Stimulated activated CD4-positive, alpha-beta T cell treated with anti-CD3 and anti-CD28 coated beads, TNF-alpha, amount 100 ng/mL, for 1 hour (primary cell): ENCODE measurements around the gene TMEM114.

ENCODE experiments used
- DNase-seq, 3 donors: peaks; one replicate each; pipeline ENCODE4 v3.0.0-alpha.2; 2020; ENCODE audit warnings: low read depth in 3 of 3, low spot score in 1 of 3

The TMEM114 gene

DNA sequence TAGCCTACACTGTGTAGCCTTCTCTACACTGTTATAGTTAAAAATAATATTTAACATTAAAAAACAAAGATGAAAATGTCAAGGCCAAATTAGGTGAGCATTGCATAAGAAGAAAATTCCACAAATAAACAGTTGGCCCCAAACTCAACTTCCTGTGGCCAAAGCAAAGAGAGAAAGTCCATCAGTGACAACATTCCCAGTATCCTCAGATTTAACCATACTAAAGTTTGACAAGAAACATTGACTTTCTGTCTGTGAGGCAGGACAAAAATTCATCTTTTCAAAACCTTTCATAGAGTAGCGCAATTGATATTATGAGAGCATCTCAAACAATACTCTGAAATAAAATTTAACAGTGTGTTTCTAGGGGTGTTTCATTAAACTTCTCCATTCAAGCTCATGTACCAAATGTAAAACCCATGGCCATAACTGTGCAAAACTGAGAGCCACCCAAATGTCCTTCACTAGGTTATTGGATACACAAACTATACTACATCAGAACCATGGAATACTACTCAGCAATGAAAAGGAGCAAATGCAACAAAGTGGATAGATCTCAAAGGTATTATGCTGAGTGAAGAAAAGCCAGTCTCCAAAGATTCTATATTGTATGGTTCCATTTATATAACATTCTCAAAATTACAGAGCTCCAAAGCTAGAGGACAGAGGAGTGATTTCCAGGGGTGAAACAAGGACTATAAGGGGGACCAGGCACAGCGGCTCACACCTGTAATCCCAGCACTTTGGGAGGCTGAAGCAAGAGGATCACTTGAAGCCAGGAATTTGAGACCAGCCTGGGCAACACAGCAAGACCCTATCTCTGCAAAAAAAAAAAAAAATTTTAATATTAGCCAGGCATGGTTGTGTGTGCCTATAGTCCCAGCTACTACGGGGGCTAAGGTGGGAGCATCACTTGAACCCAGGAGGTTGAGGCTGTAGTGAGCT, 38.7 kb downstream of the TMEM114 start:
- DNase-seq, result no peak

DNA sequence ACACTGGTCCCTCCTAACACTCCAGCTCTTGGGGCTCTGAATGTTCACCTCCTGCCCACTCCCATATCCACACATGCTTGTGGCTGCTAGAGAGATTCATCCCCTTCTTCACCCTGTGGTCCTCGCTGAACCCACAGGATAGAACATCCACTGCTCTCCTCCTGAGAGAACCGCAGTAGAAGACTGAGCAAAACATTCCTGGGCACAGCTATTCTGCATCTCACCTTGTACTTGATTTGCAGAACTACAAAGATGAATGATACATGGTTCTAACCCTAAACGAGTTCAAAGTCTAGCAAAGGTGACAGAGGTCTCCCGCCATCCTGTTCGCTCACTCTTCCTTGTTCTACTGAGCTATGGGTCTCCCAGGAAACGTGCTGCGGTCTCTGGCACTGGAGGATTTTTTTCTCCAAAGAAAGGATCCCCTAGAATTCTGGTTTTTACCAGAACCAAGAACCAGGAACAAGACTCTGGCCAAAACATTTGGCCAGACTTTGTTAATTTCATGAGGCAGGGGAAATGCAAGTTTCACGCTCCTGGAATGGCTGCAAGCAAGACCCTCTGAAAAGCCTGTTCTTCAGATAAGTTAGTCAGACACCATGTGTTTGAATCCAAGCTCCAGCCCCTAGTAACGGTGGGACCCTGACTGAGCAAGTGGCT, 39.5 kb downstream of the TMEM114 start:
- DNase-seq, result no peak

DNA sequence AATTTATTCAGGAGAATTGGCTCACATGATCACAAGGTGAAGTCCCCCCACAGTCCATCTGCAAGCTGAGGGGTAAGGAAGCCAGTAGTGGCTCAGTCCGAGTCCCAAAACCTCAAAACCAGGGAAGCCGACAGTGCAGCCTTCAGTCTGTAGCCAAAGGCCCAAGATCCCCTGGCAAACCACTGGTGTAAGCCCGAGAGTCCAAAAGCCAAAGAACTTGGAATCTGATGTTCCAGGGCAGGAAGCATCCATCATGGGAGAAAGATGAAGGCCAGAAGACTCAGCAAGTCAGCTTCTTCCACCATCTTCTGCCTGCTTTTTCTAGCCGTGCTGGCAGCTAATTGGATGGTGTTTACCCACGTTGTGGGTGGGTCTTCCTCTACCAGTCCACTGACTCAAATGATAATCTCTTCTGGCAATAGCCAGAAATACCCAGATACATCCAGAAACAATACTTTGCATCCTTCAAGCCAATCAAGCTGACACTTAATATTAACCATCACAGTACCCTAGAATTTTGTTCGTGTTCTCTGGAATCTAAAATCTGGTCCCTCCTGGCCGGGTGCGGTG, 40.4 kb downstream of the TMEM114 start:
- no peak for DNase-seq

DNA sequence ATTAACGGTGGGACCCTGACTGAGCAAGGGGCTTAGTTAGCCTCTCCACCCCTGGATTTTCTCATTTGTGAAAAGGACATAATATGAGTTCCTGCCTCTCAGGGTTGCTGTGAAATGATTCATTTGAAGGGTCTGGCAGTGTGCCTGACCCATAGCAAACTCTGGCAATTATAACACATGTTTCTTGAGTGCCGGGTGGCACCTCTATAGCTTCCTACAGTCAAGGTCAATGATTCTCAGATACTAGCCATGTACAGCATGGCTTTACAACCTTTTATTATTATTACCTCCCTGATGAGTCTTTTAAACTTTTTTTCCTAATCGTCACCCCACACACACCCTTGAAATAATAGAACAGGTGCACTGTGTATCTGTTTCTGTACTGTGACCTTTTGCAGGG, 42.1 kb downstream of the TMEM114 start:
- no peak for DNase-seq

GRCh38 chr16:8547762-8548161, 42.5 kb downstream of the TMEM114 start:
- DNase-seq, result no peak

DNA sequence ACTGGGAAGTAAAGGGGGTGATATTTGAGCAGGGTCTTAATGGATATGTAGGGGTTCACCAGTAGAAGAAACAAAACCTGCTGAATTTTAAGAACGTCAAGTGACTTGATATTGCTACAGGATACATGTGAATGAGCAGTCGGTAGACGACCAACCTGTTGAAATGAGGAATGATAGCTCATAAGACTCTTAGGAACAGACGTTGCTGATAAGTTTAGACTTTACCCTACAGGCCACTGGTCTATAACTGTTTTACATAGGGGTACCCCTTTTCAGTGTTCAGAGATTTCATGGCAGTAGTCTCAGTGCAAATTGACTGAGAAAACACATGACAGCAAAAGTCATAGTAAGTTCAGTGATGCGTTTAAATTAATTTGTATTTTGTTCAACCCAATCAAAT, 45.9 kb downstream of the TMEM114 start:
- no peak for DNase-seq

GRCh38 chr16:8543258-8543657, 47.1 kb downstream of the TMEM114 start:
- DNase-seq, result no peak

- DNase-seq, result no peak
Observed at GRCh38 chr16:8542393-8542792, 47.9 kb downstream of the TMEM114 start.

DNA sequence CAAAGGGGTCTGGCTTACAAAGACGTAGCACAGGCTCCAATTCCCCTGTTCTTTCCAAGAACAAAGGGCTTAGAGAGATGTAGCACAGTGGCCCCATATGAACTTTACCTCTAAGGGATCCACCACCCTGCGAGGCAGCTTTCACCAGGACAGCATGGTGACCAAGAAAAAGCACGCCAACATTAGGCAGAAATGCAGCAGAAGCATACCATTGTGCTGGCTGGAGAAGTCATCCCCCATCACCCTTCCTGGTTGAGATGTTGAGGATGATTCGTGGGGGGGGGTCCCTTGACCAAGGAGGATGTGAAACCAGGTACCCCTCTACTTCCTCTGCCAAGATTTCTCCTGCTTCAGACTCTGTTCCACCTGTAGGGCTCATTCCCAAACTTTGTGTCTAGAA, 48.4 kb downstream of the TMEM114 start:
- DNase-seq, result no peak

- DNase-seq, result no peak
Observed at GRCh38 chr16:8537691-8538342, 52.5 kb downstream of the TMEM114 start.

DNA sequence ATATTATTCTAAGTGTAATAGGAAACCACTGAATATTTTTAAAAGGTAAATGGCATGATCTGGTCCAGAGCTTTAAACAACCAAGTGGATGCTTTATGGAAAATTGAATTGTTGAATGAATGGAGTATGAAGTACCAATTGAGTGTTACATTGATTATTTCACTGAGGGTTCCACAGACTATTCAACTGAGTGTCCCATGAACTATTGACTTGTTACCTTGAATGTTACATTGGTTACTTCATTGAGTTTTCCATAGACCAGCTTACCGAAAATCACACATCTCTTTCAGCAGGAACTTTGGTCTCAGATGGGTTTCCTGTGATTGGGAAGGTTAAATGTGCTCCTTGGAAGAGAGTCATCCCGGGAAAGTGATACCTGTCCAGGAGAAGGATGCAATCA, 56.8 kb downstream of the TMEM114 start:
- DNase-seq, result no peak

GRCh38 chr16:8530752-8531384, 59.4 kb downstream of the TMEM114 start:
- DNase-seq, result no peak

DNA sequence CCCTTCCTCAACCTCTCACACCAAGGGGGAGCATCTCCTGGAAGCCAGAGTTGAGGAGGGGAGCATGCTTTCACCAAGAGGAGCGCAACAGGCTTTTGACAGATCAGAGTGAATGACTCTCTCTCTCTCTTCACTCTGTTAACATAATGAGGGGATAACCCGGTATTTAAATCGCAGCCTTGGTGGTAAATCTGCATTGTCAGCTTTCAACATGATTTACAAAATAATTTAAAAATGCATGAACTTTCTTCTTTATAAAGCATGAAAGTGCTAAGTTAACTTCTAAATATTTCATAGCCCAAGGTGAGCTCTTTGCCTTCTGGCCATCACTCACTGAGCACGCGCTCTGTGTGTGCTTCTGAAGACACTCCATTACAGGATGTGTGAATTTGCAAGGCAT, 61.8 kb downstream of the TMEM114 start:
- DNase-seq, result no peak

DNA sequence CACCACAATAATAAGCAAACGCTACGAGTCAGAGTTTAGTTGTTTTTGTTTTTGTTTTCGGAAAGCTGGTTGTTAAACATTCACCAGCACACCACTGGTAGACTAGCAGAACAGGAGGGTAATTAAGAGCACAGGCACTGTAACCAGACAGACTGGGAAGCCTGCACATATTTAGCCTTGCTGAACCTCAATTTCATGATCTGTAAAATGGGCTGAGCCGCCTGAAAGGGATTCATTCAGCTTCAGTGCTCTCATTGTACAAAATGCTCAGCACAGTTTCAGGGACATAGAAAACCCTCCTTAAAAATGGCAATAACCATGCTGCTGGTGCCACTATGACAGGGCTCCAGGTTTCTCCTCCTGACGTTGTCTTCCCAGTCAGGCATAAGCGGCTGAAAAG, 66.4 kb downstream of the TMEM114 start:
- no peak for DNase-seq

DNA sequence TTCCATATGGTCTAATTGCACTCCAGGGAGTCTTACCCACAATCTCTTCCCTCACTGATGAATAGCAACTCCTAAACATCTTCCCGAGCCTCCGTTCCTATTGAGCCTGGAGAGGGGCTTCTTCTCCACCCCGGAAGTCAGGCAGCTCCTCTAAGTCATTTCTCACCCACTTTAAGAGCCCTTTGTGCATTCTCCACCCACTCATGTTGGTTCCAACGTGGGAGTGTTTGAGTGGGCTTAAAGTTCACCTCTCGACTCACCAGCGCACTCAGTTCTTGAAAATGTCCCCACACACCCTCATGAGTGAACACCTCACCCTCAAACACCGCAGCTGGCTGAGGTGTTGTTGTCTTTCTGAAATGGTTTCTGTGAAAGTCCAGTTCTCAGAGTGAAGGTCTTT, 67.6 kb downstream of the TMEM114 start:
- DNase-seq, result no peak

DNA sequence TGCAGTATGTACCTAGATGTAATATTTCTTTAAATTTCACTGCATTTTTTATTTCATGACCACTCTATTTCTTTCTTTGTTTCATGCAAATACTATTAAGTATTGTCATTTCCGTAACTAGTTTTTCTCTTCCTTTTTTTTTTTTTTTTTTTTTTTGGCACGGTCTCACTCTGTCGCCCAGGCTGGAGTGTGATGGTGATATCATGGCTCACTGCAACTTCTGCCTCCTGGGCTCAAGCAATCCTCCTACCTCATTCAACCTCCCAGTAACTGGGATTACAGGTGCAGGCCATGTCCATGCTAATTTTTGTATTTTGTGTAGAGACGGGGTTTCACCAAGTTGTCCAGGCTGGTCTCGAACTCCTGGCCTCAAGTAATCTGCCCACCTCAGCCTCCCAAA, 70.7 kb downstream of the TMEM114 start:
- no peak for DNase-seq
